Measurements from ENCODE around the gene FRMD3.
"Not testable (repeated sequence)": the region's sequence is repeated elsewhere in the genome, so short reads cannot be mapped to it uniquely, and the experiment has no call there.

FRMD3 gene

GRCh38 chr9:83533296-83533695 is 4.9 kb downstream of the FRMD3 start:
- no peak for DNase-seq (ENCODE audit: low spot score)
- TF ChIP-seq CTCF (IDR thresholded peaks at IDR 0.05; ENCODE audit: borderline replicate concordance, control extremely low read depth, extremely low read depth, insufficient read depth, missing control alignments) = no peak
- in situ Hi-C loops (cut with MboI; ENCODE audit: low sequenced_read_pairs, unreplicated experiment) = no loop called here

GRCh38 chr9:83526901-83527300 is 11.3 kb downstream of the FRMD3 start:
- no peak for DNase-seq (ENCODE audit: low spot score)
- no peak for TF ChIP-seq CTCF (IDR thresholded peaks at IDR 0.05; ENCODE audit: borderline replicate concordance, control extremely low read depth, extremely low read depth, insufficient read depth, missing control alignments)
- in situ Hi-C loops (cut with MboI; ENCODE audit: low sequenced_read_pairs, unreplicated experiment) = no loop called here

GRCh38 chr9:83526211-83526610 is 12.0 kb downstream of the FRMD3 start:
- in situ Hi-C loops (cut with MboI; ENCODE audit: low sequenced_read_pairs, unreplicated experiment) = no loop called here

GRCh38 chr9:83523684-83524083 is 14.5 kb downstream of the FRMD3 start:
- in situ Hi-C loops (cut with MboI; ENCODE audit: low sequenced_read_pairs, unreplicated experiment) = no loop called here
- TF ChIP-seq CTCF (IDR thresholded peaks at IDR 0.05; ENCODE audit: borderline replicate concordance, control extremely low read depth, extremely low read depth, insufficient read depth, missing control alignments) = no peak
- no peak for DNase-seq (ENCODE audit: low spot score)

More at GRCh38 chr9:83526211-83526610, 12.0 kb downstream of the FRMD3 start:
- no peak for DNase-seq (ENCODE audit: low spot score)
- no peak for TF ChIP-seq CTCF (IDR thresholded peaks at IDR 0.05; ENCODE audit: borderline replicate concordance, control extremely low read depth, extremely low read depth, insufficient read depth, missing control alignments)

GRCh38 chr9:83521411-83521810 is 16.8 kb downstream of the FRMD3 start:
- no peak for TF ChIP-seq CTCF (IDR thresholded peaks at IDR 0.05; ENCODE audit: borderline replicate concordance, control extremely low read depth, extremely low read depth, insufficient read depth, missing control alignments)
- no peak for DNase-seq (ENCODE audit: low spot score)
- in situ Hi-C loops (cut with MboI; ENCODE audit: low sequenced_read_pairs, unreplicated experiment) = no loop called here

- in situ Hi-C loops (cut with MboI; ENCODE audit: low sequenced_read_pairs, unreplicated experiment) = no loop called here
- no peak for TF ChIP-seq CTCF (IDR thresholded peaks at IDR 0.05; ENCODE audit: borderline replicate concordance, control extremely low read depth, extremely low read depth, insufficient read depth, missing control alignments)
Measured at GRCh38 chr9:83521011-83521410, 17.2 kb downstream of the FRMD3 start.

GRCh38 chr9:83520292-83520691 is 17.9 kb downstream of the FRMD3 start:
- in situ Hi-C loops (cut with MboI; ENCODE audit: low sequenced_read_pairs, unreplicated experiment) = no loop called here
- no peak for DNase-seq (ENCODE audit: low spot score)

More at GRCh38 chr9:83521011-83521410, 17.2 kb downstream of the FRMD3 start:
- no peak for DNase-seq (ENCODE audit: low spot score)

GRCh38 chr9:83517980-83518379 is 20.2 kb downstream of the FRMD3 start:
- in situ Hi-C loops (cut with MboI; ENCODE audit: low sequenced_read_pairs, unreplicated experiment); DNase-seq (ENCODE audit: low spot score): not testable (repeated sequence)

More at GRCh38 chr9:83520292-83520691, 17.9 kb downstream of the FRMD3 start:
- TF ChIP-seq CTCF (IDR thresholded peaks at IDR 0.05; ENCODE audit: borderline replicate concordance, control extremely low read depth, extremely low read depth, insufficient read depth, missing control alignments) = no peak
